GM13976 (cell line): ENCODE results near the gene HEXIM2.
A peak's percentile ranks its signal among the peaks of the same experiment; 100 is the strongest.

Experiments
- DNase-seq: peaks from one replicate; pipeline ENCODE4 v3.0.0; 2012; ENCODE audit warnings: low spot score
- CTCF ChIP-seq: IDR thresholded peaks from 2 replicates; pipeline ENCODE4 v1.5.1; 2012; ENCODE audit warnings: borderline replicate concordance, mild to moderate bottlenecking; ENCODE audit not compliant: insufficient read depth; ENCODE audit errors: extremely low read depth, missing control alignments, control extremely low read depth
- in situ Hi-C: fragments of 300-500 bp; cut with MboI; formaldehyde crosslinking; loops from one replicate; pipeline ENCODE4 v1.12.0; 2022; ENCODE audit warnings: low sequenced_read_pairs, mixed read lengths, inconsistent platforms; ENCODE audit not compliant: unreplicated experiment

The HEXIM2 gene

GRCh38 chr17:45136846-45137560, 24.7 kb upstream of the HEXIM2 start:
- DNase-seq: no peak
- in situ Hi-C loops: loop anchor here (10.0 kb wide), 1 partner anchor 58 kb away; no protein-coding TSS in a partner anchor
- TF ChIP-seq CTCF: no peak

GRCh38 chr17:45137561-45138305, 23.9 kb upstream of the HEXIM2 start:
- no peak for TF ChIP-seq CTCF

GRCh38 chr17:45138911-45139532, 22.7 kb upstream of the HEXIM2 start:
- TF ChIP-seq CTCF: no peak
- in situ Hi-C loops: loop anchor here (10.0 kb wide), 1 partner anchor 56 kb away; no protein-coding TSS in a partner anchor
- DNase-seq: no peak

More at GRCh38 chr17:45137561-45138305, 23.9 kb upstream of the HEXIM2 start:
- in situ Hi-C loops: loop anchor here (10.0 kb wide), 1 partner anchor 57 kb away; no protein-coding TSS in a partner anchor
- DNase-seq: no peak

- TF ChIP-seq CTCF: no peak
- no peak for DNase-seq
- in situ Hi-C loops: loop anchor here (10.0 kb wide), 1 partner anchor 55 kb away; no protein-coding TSS in a partner anchor
Observed at GRCh38 chr17:45139533-45139920, 22.1 kb upstream of the HEXIM2 start.

- DNase-seq: no peak
- in situ Hi-C loops: no loop called here
- no peak for TF ChIP-seq CTCF
Observed at GRCh38 chr17:45143094-45143670, 18.5 kb upstream of the HEXIM2 start.

- no peak for TF ChIP-seq CTCF
- DNase-seq: peak; percentile 56
- in situ Hi-C loops: no loop called here
Observed at GRCh38 chr17:45143767-45144198, 17.9 kb upstream of the HEXIM2 start.
